ENCODE measurements around the gene TXLNG. TPM values are rescaled to one million over a fixed set of nuclear protein-coding genes. Genes with fewer than 3 reads are reported as not detected.
"Not testable (repeated sequence)": the region's sequence is repeated elsewhere in the genome, so short reads cannot be mapped to it uniquely, and the experiment has no call there.

The TXLNG gene
- polyA plus RNA-seq, 10 donors, result 7.2 to 11.6 (median 9.7) TPM

GRCh38 chrX:16838202-16839066 is 52.2 kb downstream of the TXLNG start:
- DNase-seq, result peak in 1 of 3 donors; percentile 60

- no peak for DNase-seq
Measured at GRCh38 chrX:16839219-16839851, 53.1 kb downstream of the TXLNG start.

DNA sequence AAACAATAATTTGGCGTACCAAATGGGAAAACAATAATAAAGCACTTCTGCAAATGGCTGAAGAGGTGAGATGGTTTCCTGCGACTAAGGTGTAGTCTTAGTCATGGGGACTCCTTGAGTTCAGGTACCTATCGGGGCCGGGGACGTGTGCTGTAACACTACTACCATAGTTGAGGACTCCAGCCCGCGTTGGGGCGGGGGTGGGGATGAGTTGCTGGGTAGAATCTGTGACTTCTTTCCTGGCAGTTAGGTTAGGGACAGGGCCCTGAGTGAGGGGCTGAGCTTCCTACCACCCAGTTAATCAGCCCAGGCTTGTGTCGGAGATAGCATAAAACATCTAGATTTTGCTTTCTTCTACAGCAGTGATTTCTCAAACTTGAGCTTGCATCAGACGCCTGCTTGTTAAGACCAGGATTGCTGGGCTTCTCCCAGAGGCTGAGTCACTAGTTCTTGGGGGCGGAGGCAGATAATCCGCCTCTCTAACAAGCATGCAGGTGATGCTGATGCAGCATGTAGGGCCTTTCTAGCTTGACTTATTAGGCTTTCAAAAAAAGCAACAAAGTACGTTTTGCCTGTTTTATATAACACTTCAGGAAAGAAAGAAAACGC is 53.7 kb downstream of the TXLNG start:
- no peak for DNase-seq

DNA sequence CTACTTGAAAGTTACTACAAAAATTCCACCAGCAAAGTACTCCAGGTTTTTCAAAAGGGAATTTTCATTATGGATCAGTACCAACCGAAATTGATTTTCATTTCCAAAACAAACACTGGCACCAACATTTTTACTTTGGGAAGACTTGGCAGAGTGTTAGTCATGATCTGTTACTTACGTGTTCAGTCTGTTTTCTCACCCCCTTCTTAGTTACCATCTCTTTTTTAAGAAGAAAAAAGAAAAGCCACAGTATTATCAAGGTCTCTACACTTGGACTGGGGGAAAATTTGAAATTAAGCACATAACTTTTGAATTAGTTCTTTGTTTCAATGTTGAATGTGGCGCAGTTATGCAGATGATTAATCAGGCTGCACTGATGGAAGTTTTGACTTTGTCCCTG is 56.4 kb downstream of the TXLNG start:
- no peak for DNase-seq

DNA sequence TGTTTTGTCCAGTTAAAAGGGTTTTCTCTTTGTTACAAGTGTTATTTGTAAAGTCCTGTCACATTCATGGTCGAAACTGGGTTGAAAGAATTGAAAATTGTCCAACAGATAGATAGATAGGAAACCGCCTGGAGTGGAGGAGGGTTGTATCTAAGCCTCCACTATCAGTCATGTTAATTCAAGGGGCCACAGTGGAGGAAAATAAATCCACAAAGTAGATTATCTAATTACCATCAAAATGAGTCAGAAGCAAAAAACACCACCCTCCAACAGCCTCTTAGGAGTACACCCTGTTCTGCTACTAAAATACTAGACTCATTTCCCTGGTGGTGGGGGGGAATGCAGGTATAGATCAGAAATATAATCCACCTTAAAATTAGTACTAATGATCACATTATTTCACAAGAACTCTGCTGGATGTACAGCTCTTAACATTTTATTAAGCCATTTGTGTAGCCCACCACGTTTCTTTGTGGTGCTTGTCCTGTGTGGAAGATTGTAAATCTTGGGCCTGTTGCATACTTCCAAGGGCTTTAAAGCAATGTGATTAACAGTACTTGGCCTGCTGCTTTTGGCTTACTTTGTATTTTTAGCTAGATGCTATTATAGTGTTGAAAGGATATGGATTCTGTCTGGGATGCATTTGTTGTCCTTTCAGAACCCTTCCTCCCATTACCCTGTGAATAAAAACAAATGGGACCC is 57.1 kb downstream of the TXLNG start:
- no peak for DNase-seq

GRCh38 chrX:16845686-16846085 is 59.4 kb downstream of the TXLNG start:
- no peak for DNase-seq

- DNase-seq, result no peak
Measured at GRCh38 chrX:16848541-16848940, 62.3 kb downstream of the TXLNG start.

- DNase-seq, result no peak
Measured at GRCh38 chrX:16851421-16851820, 65.2 kb downstream of the TXLNG start.

- DNase-seq, result no peak
Measured at GRCh38 chrX:16851827-16852226, 65.6 kb downstream of the TXLNG start.

- DNase-seq, result no peak
Measured at GRCh38 chrX:16852617-16853179, 66.4 kb downstream of the TXLNG start.

- DNase-seq, result no peak
Measured at GRCh38 chrX:16853537-16853936, 67.3 kb downstream of the TXLNG start.

GRCh38 chrX:16855363-16856075 is 69.3 kb downstream of the TXLNG start:
- no peak for DNase-seq

DNA sequence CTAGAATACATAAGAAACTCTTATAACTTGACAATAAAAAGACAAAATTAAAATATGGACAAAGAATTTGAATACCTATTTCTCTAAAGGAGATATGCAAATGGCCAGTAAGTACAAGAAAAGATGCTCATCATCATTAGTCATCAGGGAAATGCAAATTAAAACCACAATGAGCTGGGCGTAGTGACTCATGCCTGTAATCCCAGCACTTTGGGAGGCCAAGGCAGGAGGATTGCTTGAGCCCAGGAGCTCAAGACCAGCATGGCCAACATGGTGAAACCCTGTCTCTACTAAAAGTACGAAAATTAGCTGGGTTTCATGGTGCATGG is 69.8 kb downstream of the TXLNG start:
- DNase-seq, result not testable (repeated sequence)

- DNase-seq, result no peak
Measured at GRCh38 chrX:16856744-16857143, 70.5 kb downstream of the TXLNG start.

DNA sequence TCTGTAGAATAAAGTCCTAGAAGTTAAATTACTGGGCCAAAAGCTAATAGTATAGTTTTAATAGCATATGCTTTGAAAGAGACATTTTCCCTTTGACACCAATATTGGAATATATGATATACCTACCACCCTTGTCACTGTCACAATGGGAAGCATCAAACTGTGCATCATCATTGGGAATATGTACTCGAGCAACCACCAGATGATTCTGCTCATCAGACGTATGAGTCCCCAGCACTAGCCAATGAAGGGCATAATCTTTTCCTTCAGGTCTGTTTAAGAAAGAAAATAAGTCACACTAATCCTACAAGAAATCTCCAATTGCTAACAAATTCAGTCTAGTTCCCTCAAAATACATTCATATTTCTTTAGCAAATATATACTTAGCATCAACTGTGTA is 76.6 kb downstream of the TXLNG start:
- no peak for DNase-seq

- DNase-seq, result no peak
Measured at GRCh38 chrX:16867947-16868346, 81.7 kb downstream of the TXLNG start.

GRCh38 chrX:16868920-16869319 is 82.7 kb downstream of the TXLNG start:
- no peak for DNase-seq

DNA sequence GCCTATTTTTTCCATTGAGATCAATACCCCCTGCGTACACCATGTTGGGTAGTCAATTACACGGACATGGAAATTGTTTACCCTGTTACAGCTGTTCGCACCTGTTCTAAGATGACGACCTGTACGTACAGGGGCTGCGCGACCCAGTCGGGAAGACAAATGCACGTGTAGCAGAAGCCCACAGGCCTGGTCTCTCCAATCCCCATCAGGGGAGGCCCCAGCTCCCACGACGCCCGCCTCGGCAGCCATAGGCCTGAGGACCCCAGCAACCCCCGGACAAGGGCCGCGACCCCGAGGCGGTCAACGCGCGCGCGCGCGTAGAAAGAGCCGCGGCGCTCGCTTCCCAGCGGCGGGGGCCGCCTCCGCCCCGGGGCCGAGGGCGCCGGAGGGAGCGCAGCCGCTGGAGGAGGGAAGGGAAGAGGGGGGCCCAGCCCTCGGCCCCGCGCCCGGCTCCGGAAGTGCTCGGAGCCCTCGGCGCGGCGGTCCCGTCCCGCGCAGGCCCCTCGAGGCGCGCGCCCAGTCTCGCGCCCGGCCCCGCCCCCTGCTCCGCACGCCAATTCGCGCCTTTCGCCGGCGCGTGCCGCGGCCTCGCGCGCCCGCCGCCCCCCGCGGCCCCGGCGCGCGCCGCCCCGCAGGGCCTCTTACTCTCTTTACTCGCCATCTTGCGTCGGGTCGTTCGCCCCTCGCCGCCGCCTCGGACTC is 83.3 kb downstream of the TXLNG start:
- peak in 2 of 3 donors; percentile 35 to 50 for DNase-seq

DNA sequence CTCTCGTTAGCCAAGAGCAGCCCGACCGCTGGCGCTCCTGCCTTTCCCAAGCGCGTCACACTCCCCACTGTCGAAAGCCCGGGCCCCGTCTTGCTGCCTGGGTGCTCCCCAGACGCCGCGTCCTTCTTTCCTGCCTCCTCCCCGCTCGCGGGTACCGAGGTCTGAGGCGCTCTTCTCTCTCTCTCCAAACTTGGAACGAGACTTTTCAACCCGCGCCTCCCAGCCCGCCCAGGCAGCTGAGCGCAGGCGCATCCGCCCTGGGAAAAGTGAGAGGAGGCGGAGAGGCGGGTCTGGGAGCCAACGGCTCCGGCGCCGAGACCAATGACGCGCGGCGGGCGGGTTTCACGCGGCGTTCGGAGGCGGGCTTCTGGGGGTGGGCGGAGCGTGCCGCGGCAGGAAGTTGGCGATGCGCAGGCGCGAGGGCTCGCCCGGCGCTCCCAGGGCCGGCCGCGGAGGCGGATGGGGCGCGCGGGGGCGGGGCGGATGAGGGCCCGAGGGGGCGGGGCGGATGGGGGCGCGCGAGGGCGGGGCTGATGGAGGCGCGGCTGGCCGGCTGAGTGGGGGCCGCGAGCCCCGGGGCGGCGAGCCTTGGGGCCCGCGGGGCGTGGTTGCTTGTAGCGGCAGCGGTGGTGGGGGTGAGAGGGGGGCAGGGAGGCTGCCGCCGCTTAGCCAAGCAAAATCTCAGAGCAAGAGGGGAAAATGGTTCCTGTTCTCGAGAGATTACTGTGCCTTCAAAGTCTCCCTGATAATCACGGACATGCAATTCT is 84.0 kb downstream of the TXLNG start, which contains the start of gene RBBP7:
Gene RBBP7 (minus strand): TSS at position 268 of the 767 bp plus-strand sequence. CDS start 309 bp downstream, outside the sequence.
- peak; percentile 90 to 96 (median 95) for DNase-seq
